Measurements from ENCODE around the gene IFNA6.

IFNA6 gene

GRCh38 chr9:21324047-21324446 lies 26.6 kb downstream of the IFNA6 start:
- Histone ChIP-seq H2AFZ (ENCODE audit: low read length) (no peak overlapping the region), H3K9me2 (replicated peaks; ENCODE audit: low read depth, low read length) (no peaks in the 10 kb centered on the region), H3K27me3 (ENCODE audit: insufficient read depth, low read length, poor library complexity, severe bottlenecking) (no peaks in the 10 kb centered on the region), H3K9me3 (ENCODE audit: insufficient read depth, low read depth, low read length) (no peaks in the 10 kb centered on the region), H3K79me2 (ENCODE audit: insufficient read depth, low read length) (peaks cover 3% of the 10 kb centered on the region; the same call in 1 of the 2 replicates), H3K4me3 (ENCODE audit: low read length, poor library complexity, severe bottlenecking) (no peak overlapping the region), H3K4me2 (ENCODE audit: low read depth, low read length, poor library complexity, severe bottlenecking) (no peak overlapping the region), H3K4me1 (ENCODE audit: insufficient read depth, low read length, poor library complexity, severe bottlenecking) (peaks cover 5% of the 10 kb centered on the region), H3K9ac (ENCODE audit: low read depth, low read length, poor library complexity, severe bottlenecking) (no peak overlapping the region), H4K20me1 (ENCODE audit: insufficient read depth, low read length, poor library complexity, severe bottlenecking) (peaks cover 12% of the 10 kb centered on the region), H3F3A (ENCODE audit: low read depth) (no peaks in the 10 kb centered on the region), H3K36me3 (ENCODE audit: insufficient read depth, low read length) (peaks cover 10% of the 10 kb centered on the region; the same call in 1 of the 2 replicates)
- TF ChIP-seq EZH2phosphoT487 (IDR thresholded peaks at IDR 0.05; ENCODE audit: borderline replicate concordance) (no peak), CTCF (conservative IDR thresholded peaks at IDR 0.05; ENCODE audit: low read length) (no peak)

- no peak overlapping the region for H2AFZ ChIP-seq (ENCODE audit: low read length)
- no peak overlapping the region for H3K4me3 ChIP-seq (ENCODE audit: low read length, poor library complexity, severe bottlenecking)
- H3K9me2 ChIP-seq (replicated peaks; ENCODE audit: low read depth, low read length): no peaks in the 10 kb centered on the region
- peaks cover 5% of the 10 kb centered on the region for H3K4me1 ChIP-seq (ENCODE audit: insufficient read depth, low read length, poor library complexity, severe bottlenecking)
- peaks cover 9% of the 10 kb centered on the region for H4K20me1 ChIP-seq (ENCODE audit: insufficient read depth, low read length, poor library complexity, severe bottlenecking)
- peaks cover 10% of the 10 kb centered on the region; the same call in 1 of the 2 replicates for H3K36me3 ChIP-seq (ENCODE audit: insufficient read depth, low read length)
- no peaks in the 10 kb centered on the region for H3K79me2 ChIP-seq (ENCODE audit: insufficient read depth, low read length)
- no peak overlapping the region for H3K9ac ChIP-seq (ENCODE audit: low read depth, low read length, poor library complexity, severe bottlenecking)
- no peaks in the 10 kb centered on the region for H3K9me3 ChIP-seq (ENCODE audit: insufficient read depth, low read depth, low read length)
- H3F3A ChIP-seq (ENCODE audit: low read depth): no peaks in the 10 kb centered on the region
- H3K4me2 ChIP-seq (ENCODE audit: low read depth, low read length, poor library complexity, severe bottlenecking): no peak overlapping the region
- no peak for TF ChIP-seq CTCF (conservative IDR thresholded peaks at IDR 0.05; ENCODE audit: low read length)
- no peak for TF ChIP-seq EZH2phosphoT487 (IDR thresholded peaks at IDR 0.05; ENCODE audit: borderline replicate concordance)
- H3K27me3 ChIP-seq (ENCODE audit: insufficient read depth, low read length, poor library complexity, severe bottlenecking): no peaks in the 10 kb centered on the region
Measured at GRCh38 chr9:21322911-21323461, 27.7 kb downstream of the IFNA6 start.

GRCh38 chr9:21320465-21320864 lies 30.2 kb downstream of the IFNA6 start:
- H3K79me2 ChIP-seq (ENCODE audit: insufficient read depth, low read length): no peaks in the 10 kb centered on the region
- peaks cover 10% of the 10 kb centered on the region; the same call in 1 of the 2 replicates for H3K36me3 ChIP-seq (ENCODE audit: insufficient read depth, low read length)
- TF ChIP-seq EZH2phosphoT487 (IDR thresholded peaks at IDR 0.05; ENCODE audit: borderline replicate concordance) (no peak), CTCF (conservative IDR thresholded peaks at IDR 0.05; ENCODE audit: low read length) (no peak)

More at GRCh38 chr9:21320465-21320864, 30.2 kb downstream of the IFNA6 start:
- Histone ChIP-seq H3F3A (ENCODE audit: low read depth) (no peaks in the 10 kb centered on the region), H3K9ac (ENCODE audit: low read depth, low read length, poor library complexity, severe bottlenecking) (no peak overlapping the region), H3K4me3 (ENCODE audit: low read length, poor library complexity, severe bottlenecking) (no peak overlapping the region), H3K4me2 (ENCODE audit: low read depth, low read length, poor library complexity, severe bottlenecking) (no peak overlapping the region), H3K27me3 (ENCODE audit: insufficient read depth, low read length, poor library complexity, severe bottlenecking) (no peaks in the 10 kb centered on the region), H3K9me3 (ENCODE audit: insufficient read depth, low read depth, low read length) (no peaks in the 10 kb centered on the region), H3K4me1 (ENCODE audit: insufficient read depth, low read length, poor library complexity, severe bottlenecking) (no peaks in the 10 kb centered on the region), H2AFZ (ENCODE audit: low read length) (no peak overlapping the region), H3K9me2 (replicated peaks; ENCODE audit: low read depth, low read length) (no peaks in the 10 kb centered on the region), H4K20me1 (ENCODE audit: insufficient read depth, low read length, poor library complexity, severe bottlenecking) (no peaks in the 10 kb centered on the region)
